HEK293 (cell line): Measurements from ENCODE around the gene PGAP6.

ENCODE experiments used
- CTCF ChIA-PET: fragments of 350-600 bp; formaldehyde crosslinking; extraction: SDS; loops from one replicate; lab custom pipeline; 2021; ENCODE audit warnings: antibody characterized with exemption; lab: Yijun Ruan, JAX
- POLR2A ChIA-PET: fragments of 300-600 bp; formaldehyde crosslinking; extraction: SDS; loops from one replicate; lab custom pipeline; 2020; ENCODE audit warnings: antibody characterized with exemption, inconsistent platforms; lab: Yijun Ruan, JAX
- H3K27ac ChIP-seq: fragments of 200-500 bp; sonication (Bioruptor generic); 2 replicates; pipeline ENCODE4 v1.5.1; 2014; ENCODE audit warnings: low read depth, low read length, control low read depth, inconsistent platforms; ENCODE audit errors: extremely low read depth
- H3K36me3 ChIP-seq, 2 experiments: fragments of 200-500 bp in 1 of 2; sonication (Bioruptor generic) in 1 of 2; 1 replicate in 1 of 2; 2 replicates in 1 of 2; pipeline ENCODE4 v1.5.1; 2014 to 2017; ENCODE audit warnings: inconsistent platforms in 2 of 2, low read length in 2 of 2; ENCODE audit not compliant: control insufficient read depth in 2 of 2, insufficient read depth in 1 of 2
- H3K4me1 ChIP-seq: fragments of 200-500 bp; sonication (Bioruptor generic); 2 replicates; pipeline ENCODE4 v1.5.1; 2014; ENCODE audit warnings: mild to moderate bottlenecking, low read length, inconsistent platforms; ENCODE audit not compliant: control insufficient read depth, insufficient read depth
- H3K4me3 ChIP-seq: 2 replicates; pipeline ENCODE4 v1.5.1; 2011; ENCODE audit warnings: low read depth, mild to moderate bottlenecking, control low read depth, low read length, moderate library complexity
- H3K9me3 ChIP-seq: fragments of 200-500 bp; sonication (Bioruptor generic); 2 replicates; pipeline ENCODE4 v1.5.1; 2014; ENCODE audit warnings: low read depth, low read length, inconsistent platforms; ENCODE audit not compliant: control insufficient read depth, insufficient read depth
- BCL11B ChIP-seq: fragments of 450-650 bp; formaldehyde crosslinking; IDR thresholded peaks from 2 replicates; pipeline ENCODE4 v1.5.1; 2016; ENCODE audit warnings: low read depth, missing biosample characterization, missing genetic modification characterization
- GLIS1 ChIP-seq: fragments of 450-650 bp; formaldehyde crosslinking; IDR thresholded peaks from 2 replicates; pipeline ENCODE4 v1.5.1; 2016; ENCODE audit warnings: missing biosample characterization, missing genetic modification characterization
- HOXD13 ChIP-seq: sonication (generic); formaldehyde crosslinking; IDR thresholded peaks from 2 replicates; pipeline ENCODE4 v1.8.0; 2022; ENCODE audit warnings: missing genetic modification reagents, borderline replicate concordance
- OVOL3 ChIP-seq: fragments of 450-650 bp; formaldehyde crosslinking; IDR thresholded peaks from 2 replicates; pipeline ENCODE4 v1.5.1; 2016; ENCODE audit warnings: missing biosample characterization, missing genetic modification characterization
- SP2 ChIP-seq: fragments of 450-650 bp; formaldehyde crosslinking; IDR thresholded peaks from 2 replicates; pipeline ENCODE4 v1.5.1; 2016; ENCODE audit warnings: missing biosample characterization, missing genetic modification characterization
- ZBTB7A ChIP-seq: fragments of 450-650 bp; formaldehyde crosslinking; IDR thresholded peaks from 2 replicates; pipeline ENCODE4 v1.5.1; 2016; ENCODE audit warnings: low read depth, missing biosample characterization, missing genetic modification characterization
- ZFP41 ChIP-seq: fragments of 450-650 bp; formaldehyde crosslinking; IDR thresholded peaks from 2 replicates; pipeline ENCODE4 v1.5.1; 2016; ENCODE audit warnings: missing biosample characterization, missing genetic modification characterization, borderline replicate concordance
- ZNF10 ChIP-seq: fragments of 450-650 bp; formaldehyde crosslinking; IDR thresholded peaks from 2 replicates; pipeline ENCODE4 v1.5.1; 2017; ENCODE audit warnings: missing biosample characterization, missing genetic modification characterization
- ZNF133 ChIP-seq: fragments of 450-650 bp; formaldehyde crosslinking; IDR thresholded peaks from 2 replicates; pipeline ENCODE4 v1.5.1; 2016; ENCODE audit warnings: missing biosample characterization, missing genetic modification characterization
- ZNF202 ChIP-seq: fragments of 450-650 bp; formaldehyde crosslinking; IDR thresholded peaks from 2 replicates; pipeline ENCODE4 v1.5.1; 2016; ENCODE audit warnings: missing biosample characterization, missing genetic modification characterization, borderline replicate concordance
- ZNF658 ChIP-seq: fragments of 450-650 bp; formaldehyde crosslinking; IDR thresholded peaks from 2 replicates; pipeline ENCODE4; 2016; ENCODE audit warnings: missing biosample characterization, missing genetic modification characterization
- ZSCAN16 ChIP-seq: fragments of 450-650 bp; formaldehyde crosslinking; IDR thresholded peaks from 2 replicates; pipeline ENCODE4 v1.5.1; 2016; ENCODE audit warnings: missing biosample characterization, missing genetic modification characterization
- TF ChIP-seq, protein P1 (sequence below): fragments of 450-650 bp; formaldehyde crosslinking; IDR thresholded peaks from 2 replicates; pipeline ENCODE4 v1.5.1; 2016; ENCODE audit warnings: missing biosample characterization, missing genetic modification characterization
- TF ChIP-seq, protein P2 (sequence below): fragments of 450-650 bp; formaldehyde crosslinking; IDR thresholded peaks from 2 replicates; pipeline ENCODE4 v1.5.0; 2017; ENCODE audit warnings: missing biosample characterization, missing genetic modification characterization, borderline replicate concordance
- TF ChIP-seq, protein P3 (sequence below): fragments of 450-650 bp; formaldehyde crosslinking; optimal IDR thresholded peaks from 2 replicates; pipeline ENCODE3; 2016; ENCODE audit warnings: missing biosample characterization, mild to moderate bottlenecking, missing genetic modification characterization

Gene PGAP6

GRCh38 chr16:381012-381788, 578 bp downstream of the PGAP6 start (continued):
- TF ChIP-seq ZBTB7A (tag by site-specific recombination) (peak; percentile 64), ZNF658 (tag by site-specific recombination) (no peak), ZNF133 (tag by site-specific recombination) (no peak), GLIS1 (no peak)
- TF ChIP-seq, all 188 proteins: peak for 27

DNA sequence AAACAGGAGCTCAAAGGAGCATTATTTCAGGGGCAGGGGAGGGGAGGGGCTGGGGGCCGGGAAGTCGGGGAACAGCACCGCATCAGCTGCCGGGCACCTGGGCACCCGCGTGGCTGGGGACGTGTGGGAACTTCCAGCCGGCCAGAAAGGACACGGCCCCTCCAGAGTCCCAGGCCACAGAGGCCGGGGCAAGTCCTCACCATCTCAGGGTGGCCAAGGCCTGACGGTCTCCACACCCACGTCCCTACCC, 1.1 kb downstream of the PGAP6 start:
- no peaks in the 10 kb centered on the region for H3K9me3 ChIP-seq
- H3K4me1 ChIP-seq, result no peaks in the 10 kb centered on the region
- no peak for TF ChIP-seq OVOL3
- no peak for TF ChIP-seq ZSCAN16 (tag by site-specific recombination)
- TF ChIP-seq, protein P1, sequence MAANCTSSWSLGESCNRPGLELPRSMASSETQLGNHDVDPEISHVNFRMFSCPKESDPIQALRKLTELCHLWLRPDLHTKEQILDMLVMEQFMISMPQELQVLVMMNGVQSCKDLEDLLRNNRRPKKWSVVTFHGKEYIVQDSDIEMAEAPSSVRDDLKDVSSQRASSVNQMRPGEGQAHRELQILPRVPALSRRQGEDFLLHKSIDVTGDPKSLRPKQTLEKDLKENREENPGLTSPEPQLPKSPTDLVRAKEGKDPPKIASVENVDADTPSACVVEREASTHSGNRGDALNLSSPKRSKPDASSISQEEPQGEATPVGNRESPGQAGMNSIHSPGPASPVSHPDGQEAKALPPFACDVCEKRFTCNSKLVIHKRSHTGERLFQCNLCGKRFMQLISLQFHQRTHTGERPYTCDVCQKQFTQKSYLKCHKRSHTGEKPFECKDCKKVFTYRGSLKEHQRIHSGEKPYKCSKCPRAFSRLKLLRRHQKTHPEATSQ (tag by site-specific recombination), result no peak
- no peak for TF ChIP-seq ZNF10 (tag by site-specific recombination)
- no peak for TF ChIP-seq HOXD13 (CRISPR knock-in tag)
- no peak for TF ChIP-seq ZFP41 (tag by site-specific recombination)
- TF ChIP-seq, protein P2, sequence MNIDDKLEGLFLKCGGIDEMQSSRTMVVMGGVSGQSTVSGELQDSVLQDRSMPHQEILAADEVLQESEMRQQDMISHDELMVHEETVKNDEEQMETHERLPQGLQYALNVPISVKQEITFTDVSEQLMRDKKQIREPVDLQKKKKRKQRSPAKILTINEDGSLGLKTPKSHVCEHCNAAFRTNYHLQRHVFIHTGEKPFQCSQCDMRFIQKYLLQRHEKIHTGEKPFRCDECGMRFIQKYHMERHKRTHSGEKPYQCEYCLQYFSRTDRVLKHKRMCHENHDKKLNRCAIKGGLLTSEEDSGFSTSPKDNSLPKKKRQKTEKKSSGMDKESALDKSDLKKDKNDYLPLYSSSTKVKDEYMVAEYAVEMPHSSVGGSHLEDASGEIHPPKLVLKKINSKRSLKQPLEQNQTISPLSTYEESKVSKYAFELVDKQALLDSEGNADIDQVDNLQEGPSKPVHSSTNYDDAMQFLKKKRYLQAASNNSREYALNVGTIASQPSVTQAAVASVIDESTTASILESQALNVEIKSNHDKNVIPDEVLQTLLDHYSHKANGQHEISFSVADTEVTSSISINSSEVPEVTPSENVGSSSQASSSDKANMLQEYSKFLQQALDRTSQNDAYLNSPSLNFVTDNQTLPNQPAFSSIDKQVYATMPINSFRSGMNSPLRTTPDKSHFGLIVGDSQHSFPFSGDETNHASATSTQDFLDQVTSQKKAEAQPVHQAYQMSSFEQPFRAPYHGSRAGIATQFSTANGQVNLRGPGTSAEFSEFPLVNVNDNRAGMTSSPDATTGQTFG (tag by site-specific recombination), result no peak
- no peak for TF ChIP-seq ZNF202 (tag by site-specific recombination)
- H3K4me3 ChIP-seq, result peak overlapping the region; percentile 67
- ChIA-PET POLR2A (interaction anchor here (1.0 to 2.9 kb wide), 2 partner anchors 10 to 21 kb away, joined by 3 to 10 read pairs; partner anchors contain the start of genes DECR2 and MRPL28), CTCF (no interaction called here)
- H3K36me3 ChIP-seq, result peaks cover 0 to 19% of the 10 kb centered on the region in 2 experiments; a peak in 1 of 3 replicates
- peak overlapping the region; percentile 49; the same call in 1 of the 2 replicates for H3K27ac ChIP-seq

DNA sequence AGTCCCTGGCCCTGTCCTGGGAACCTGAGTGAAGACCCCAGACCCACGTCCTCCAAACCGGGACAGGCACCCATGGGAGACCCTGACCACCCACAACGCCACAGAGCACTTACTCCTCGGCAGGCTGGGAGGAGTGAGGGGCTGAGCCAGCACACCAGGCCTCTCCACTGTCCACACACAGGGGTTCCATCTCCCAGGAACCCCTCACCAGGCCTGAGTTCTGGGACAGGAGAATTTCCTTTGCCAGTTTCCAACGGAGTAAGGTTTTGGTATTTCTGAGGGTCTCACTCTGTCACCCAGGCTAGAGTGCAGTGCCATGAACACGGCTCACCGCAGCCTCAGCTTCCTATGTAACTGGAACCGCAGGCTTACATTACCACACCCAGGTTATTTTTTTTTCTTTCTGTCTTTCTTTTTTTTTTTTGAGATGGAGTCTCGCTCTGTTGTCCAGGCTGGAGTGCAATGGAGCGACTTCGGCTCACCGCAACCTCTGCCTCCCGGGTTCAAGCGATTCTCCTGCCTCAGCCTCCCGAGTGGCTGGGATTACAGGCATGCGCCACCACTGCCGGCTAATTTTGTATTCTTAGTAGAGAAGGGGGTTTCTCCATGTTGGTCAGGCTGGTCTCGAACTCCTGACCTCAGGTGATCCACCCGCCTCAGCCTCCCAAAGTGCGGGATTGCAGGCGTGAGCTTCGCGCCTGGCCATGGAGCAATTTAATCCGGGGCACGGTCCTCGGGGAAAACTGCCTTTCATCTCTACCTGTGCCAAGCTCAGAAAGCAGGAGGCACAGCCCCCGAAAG, 1.6 kb downstream of the PGAP6 start:
- CTCF ChIA-PET, result no interaction called here
- POLR2A ChIA-PET, result interaction anchor here (0.6 to 2.9 kb wide), 4 partner anchors 10 to 70 kb away, joined by 3 to 10 read pairs (median 4); partner anchors contain the start of gene MRPL28

More for the DNA sequence above, 1.6 kb downstream of the PGAP6 start:
- Histone ChIP-seq H3K9me3 (no peaks in the 10 kb centered on the region), H3K27ac (no peak overlapping the region), H3K36me3 (peaks cover 0 to 21% of the 10 kb centered on the region in 2 experiments; a peak in 1 of 3 replicates)
- TF ChIP-seq, protein P3, sequence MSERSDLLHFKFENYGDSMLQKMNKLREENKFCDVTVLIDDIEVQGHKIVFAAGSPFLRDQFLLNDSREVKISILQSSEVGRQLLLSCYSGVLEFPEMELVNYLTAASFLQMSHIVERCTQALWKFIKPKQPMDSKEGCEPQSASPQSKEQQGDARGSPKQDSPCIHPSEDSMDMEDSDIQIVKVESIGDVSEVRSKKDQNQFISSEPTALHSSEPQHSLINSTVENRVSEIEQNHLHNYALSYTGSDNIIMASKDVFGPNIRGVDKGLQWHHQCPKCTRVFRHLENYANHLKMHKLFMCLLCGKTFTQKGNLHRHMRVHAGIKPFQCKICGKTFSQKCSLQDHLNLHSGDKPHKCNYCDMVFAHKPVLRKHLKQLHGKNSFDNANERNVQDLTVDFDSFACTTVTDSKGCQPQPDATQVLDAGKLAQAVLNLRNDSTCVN (tag by site-specific recombination), result no peak
- TF ChIP-seq BCL11B, result no peak
- no peak for TF ChIP-seq SP2 (tag by site-specific recombination)
- TF ChIP-seq, all 188 proteins: peak for 0
- no peaks in the 10 kb centered on the region for H3K4me1 ChIP-seq
- peak overlapping the region; percentile 67; the same call in 1 of the 2 replicates for H3K4me3 ChIP-seq
